ENCODE data around the gene RNF215.

Gene RNF215

GRCh38 chr22:30334646-30335045 is 52.6 kb downstream of the RNF215 start:
- no peak for DNase-seq (ENCODE audit: low read depth in 2 of 2, low spot score in 1 of 2)

DNA sequence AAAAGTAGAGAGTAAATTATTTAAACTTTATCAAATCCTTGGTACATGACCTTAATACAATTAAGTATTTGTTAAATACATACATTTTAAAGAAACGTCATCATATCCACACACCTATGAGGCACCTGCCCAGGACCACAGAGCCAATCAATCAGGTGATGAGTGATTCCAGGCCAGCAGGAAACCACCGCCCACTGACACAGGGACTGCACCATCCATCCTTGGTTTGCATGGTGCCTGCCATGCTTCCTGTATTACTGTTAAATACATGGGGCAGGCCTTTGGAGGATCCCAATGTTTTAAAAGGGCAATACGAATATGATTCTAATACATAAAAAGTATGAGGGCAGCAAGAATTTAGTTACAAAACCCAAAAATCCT is 53.5 kb downstream of the RNF215 start:
- DNase-seq (ENCODE audit: low read depth in 2 of 2, low spot score in 1 of 2), result no peak

DNA sequence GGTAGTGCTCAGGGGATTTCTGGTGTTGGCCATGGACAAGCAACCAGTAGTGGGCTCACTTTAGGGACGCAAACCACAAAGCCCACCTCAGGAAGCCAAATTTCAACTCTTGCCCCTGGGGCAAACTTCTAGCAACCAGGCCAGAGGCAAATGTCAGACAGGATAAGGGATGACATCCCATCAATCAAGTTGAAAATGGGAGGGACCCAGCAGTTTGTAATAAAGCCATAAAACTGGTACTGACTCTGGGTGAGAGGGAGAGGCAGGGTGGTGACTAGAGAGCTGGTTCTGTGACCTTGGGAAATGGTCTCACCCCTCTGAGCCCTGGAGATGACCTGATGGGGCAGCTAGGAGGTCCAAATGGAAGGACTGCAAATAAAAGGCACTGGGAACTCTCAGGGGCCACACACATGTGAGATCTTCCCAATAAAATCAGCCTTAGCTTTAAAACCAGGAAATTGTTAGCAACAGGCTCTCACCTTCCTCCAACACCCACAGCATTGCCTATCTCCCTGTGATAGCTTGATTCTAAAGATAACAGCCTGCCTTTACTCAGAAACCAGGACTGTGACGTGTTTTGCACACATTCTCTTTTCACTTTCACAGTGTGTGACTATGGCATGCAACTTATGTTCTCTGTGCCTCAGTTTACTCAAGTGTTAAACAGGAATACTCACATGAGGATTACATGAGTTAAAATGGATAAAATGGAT is 54.1 kb downstream of the RNF215 start:
- no peak for DNase-seq (ENCODE audit: low read depth in 2 of 2, low spot score in 1 of 2)

GRCh38 chr22:30332551-30332950 is 54.7 kb downstream of the RNF215 start:
- no peak for DNase-seq (ENCODE audit: low read depth in 2 of 2, low spot score in 1 of 2)
